HG02759 (cell line): ENCODE results near the gene ITPKA.

ENCODE experiments used
- ATAC-seq: cut with Tn5 transposase; IDR thresholded peaks from one replicate; pipeline ENCODE4 v1.9.1; 2021; ENCODE audit warnings: mild to moderate bottlenecking, moderate library complexity; ENCODE audit not compliant: unreplicated experiment

ITPKA gene

DNA sequence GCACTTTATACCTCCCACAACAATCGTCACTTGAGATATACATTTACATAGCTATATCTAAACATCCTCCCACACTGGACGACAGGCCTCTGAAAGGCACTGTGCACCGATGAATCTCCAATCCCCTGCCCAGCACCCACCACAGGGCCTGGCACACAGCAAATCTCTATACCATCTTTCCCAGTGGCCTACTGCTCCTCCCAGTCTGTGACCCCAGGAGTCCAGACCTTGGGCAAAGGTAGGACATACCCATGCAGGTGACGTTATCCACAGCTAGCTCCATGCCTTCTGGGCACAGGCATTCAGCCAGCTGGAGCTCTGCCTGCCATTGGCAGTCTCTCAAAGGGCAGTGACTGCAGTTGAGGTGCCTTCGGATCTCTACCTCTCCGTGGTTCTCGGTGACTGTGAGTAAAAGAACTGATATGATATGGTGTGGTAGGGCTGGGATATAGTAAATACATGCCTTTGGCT lies 14.2 kb downstream of the ITPKA start:
- ATAC-seq = no peak

GRCh38 chr15:41510728-41511127 lies 17.1 kb downstream of the ITPKA start:
- ATAC-seq = no peak

GRCh38 chr15:41511331-41511898 lies 17.7 kb downstream of the ITPKA start:
- no peak for ATAC-seq

DNA sequence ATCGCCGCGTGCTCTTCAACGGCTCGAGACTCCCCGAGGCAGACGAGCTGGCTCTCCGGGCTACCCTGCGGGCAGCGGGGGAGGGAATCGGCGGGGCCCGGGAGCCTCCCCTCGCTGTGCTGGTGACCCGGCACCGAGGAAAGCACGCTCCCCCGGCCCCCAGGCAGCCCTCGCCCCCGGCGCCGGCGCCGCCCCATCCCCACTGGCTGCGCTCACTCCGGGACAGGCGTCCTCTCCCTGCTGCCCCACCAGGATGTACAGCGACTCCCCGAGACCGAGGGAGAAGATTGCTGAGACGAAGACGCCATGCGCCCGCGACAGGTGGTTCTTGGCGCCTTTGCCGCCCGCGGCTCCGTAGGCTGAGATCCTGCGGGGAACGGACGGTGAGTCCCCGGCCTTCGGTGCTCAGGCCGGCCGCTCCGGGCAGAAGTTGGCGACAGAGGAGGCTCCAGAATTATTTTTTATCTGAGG lies 18.3 kb downstream of the ITPKA start:
- no peak for ATAC-seq

- no peak for ATAC-seq
Measured at GRCh38 chr15:41512512-41512939, 18.9 kb downstream of the ITPKA start.

DNA sequence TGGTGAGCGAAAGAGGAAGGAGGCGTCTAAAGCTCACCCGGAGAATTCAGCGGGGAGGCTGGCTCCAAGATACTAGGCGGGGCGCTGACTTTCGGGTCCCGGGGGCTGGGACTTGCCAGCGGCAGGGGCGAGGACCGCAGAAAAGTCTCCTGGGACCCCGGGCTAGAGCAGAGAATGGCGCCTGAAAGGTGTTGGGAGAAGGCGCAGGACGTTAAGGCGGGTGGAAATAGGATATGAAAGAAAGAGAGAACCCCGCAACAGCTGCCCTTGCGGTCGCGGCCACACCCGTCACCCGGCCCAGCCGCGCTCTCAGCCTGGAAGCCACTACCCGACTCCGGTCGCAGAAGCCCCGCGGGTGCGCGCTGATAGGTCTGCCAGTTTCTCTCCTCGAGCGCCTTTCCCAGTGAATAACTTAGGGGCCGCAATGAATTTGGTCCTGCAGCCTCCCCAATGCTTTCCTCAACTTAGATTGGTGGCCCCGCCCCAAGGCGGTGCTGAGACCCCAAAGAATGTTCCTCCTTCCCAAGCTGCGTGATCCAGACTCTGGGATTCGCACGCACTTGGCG lies 19.3 kb downstream of the ITPKA start:
- ATAC-seq = no peak

DNA sequence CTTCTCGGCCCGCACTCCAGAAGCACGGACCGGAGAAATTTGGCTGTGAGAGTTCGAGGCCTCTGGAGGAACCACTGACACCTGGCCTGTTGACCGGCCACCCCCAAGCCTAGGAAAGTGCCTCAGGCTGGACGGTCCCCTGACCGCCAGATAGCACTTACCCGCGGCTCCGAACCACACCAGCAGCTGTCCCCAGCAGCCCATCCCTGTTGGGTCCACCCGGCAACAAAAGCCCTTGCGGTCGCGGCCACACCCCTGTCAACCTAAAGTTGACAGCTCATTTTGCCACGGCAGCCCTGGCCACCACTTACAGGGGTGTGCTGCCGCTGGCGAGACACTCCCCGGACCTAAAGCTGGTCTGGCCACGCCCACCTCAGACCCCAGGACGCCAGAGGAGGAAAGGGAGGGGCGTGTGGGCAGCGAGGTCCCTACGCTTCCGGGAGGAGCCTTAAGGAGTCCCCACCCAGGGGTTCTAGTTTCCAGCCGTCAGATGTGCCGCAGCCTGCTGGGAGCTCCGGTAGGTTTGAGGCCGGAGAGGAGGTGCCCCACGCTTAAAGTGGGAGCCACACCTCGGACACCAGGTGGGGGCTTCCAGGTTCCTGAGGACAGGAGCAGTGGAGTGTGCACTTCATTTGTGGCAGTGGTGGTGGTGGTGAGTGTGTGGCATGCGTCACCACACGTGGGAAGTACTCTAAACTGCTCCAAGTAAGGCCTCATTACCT lies 20.0 kb downstream of the ITPKA start, which contains the start of gene LTK:
TSS of gene LTK (minus strand) at position 322 of the 722 bp plus-strand sequence. CDS start at position 204, 118 bp downstream.
- no peak for ATAC-seq

DNA sequence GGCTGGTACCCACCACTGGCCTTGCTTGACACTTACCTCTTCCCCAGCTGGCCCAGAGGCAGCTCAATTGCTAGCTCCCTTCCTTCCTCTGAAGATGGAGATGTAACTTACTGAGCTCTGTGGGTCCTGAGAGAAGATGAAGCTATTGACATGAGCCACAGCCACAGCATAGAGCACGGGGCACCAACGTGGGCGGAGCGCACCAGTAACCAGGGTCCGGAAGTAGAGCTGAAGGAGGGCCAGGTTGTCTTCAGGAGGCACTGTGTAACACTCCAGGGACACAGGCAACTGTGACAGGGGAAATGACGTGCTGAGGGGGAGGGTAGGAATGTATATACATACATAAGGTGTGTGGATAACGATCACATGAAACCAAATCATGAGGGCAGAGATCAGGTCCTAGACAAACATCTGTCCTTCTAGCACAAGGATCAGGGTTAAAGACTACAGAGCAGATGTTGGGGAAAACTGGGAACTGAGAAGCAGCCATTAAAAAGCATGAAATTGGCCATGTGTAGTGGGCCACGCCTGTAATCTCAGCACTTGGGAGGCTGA lies 24.3 kb downstream of the ITPKA start:
- no peak for ATAC-seq

- no peak for ATAC-seq
Measured at GRCh38 chr15:41520636-41521035, 27.0 kb downstream of the ITPKA start.

DNA sequence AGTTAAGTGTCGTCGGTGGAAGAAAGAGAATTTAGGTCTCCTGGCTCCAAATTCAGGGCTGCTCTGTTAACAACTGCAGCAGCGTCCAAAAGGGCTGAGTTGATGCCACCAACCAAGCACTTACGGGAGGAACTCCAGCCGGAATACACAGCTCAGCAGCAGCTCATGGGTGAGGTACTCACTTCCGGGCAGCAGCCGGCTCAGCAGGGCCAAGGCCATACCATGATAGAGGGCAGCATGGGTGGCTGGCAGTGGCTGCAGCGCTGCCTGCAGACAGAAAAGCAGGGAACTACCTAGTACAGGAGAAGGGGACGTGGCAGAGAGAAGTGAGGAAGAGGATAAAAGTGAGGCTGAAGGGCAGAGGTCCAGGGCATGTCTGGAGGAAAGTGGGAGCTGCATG lies 27.9 kb downstream of the ITPKA start:
- no peak for ATAC-seq

DNA sequence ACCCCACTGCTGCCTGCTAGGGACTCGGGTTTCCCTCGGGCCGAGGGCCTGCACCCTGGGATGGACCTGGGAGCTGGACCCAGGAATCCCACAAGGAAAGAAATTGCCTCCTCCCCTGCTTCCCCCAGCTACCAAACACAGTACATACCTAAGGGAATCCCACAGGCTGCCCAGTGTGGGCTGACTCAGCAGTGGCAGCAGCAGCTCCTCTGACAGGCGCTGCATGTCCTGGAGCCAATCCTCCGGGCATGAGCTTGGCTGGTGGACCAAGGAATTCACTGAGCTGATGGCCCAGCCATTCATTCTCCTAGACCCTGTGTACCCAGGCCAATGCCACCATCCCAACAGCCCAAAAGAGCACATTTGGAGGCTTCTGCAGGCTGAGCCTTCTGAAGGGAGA lies 29.4 kb downstream of the ITPKA start:
- no peak for ATAC-seq

DNA sequence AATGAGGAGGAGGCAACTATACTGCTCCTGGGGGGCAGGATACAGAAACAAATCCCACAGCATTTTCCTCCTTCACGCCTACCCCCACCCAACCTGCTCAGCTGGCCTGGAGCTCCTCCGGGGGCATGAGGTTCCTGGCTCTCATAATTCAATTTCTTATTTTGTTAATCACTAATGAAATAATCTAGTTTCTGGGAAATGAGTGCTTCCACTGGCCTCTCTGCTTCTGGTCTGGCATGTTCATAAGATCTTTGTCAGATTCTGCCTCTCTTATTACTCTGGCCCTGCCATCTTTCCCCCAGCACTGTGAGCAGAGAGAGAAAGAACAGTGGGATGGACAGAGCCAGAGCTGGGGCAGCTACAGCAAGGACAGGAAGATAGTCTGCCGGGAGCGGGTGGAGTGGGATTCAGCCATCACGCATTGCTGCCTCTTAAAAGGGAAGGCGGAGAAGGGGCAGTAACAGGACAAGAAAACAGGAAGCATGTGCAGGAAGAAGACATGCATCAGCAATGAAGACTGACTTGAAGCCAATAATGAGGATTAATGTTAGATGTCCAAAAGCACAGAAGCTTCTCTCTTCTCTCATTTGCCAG lies 36.8 kb downstream of the ITPKA start:
- no peak for ATAC-seq

GRCh38 chr15:41535544-41535943 lies 41.9 kb downstream of the ITPKA start:
- ATAC-seq = no peak

GRCh38 chr15:41536866-41537265 lies 43.2 kb downstream of the ITPKA start:
- ATAC-seq = no peak

GRCh38 chr15:41543521-41543870 lies 49.8 kb downstream of the ITPKA start:
- no peak for ATAC-seq

DNA sequence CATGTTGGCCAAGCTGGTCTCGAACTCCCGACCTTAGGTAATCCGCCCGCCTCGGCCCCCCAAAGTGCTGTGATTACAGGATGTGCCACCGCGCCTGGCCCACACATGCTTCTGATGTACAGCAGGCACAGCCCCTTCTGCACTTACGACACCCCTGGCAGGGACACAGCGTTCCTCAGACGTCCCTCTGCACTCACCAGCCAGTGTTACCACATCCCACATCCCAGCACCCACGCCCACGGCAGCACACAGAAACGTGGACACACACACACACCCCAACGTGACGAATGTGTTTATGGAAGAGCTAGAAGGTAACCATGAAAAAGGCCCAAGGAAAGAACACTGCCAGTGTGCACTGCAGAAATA lies 51.0 kb downstream of the ITPKA start:
- ATAC-seq = no peak

- ATAC-seq = no peak
Measured at GRCh38 chr15:41545218-41545617, 51.5 kb downstream of the ITPKA start.

DNA sequence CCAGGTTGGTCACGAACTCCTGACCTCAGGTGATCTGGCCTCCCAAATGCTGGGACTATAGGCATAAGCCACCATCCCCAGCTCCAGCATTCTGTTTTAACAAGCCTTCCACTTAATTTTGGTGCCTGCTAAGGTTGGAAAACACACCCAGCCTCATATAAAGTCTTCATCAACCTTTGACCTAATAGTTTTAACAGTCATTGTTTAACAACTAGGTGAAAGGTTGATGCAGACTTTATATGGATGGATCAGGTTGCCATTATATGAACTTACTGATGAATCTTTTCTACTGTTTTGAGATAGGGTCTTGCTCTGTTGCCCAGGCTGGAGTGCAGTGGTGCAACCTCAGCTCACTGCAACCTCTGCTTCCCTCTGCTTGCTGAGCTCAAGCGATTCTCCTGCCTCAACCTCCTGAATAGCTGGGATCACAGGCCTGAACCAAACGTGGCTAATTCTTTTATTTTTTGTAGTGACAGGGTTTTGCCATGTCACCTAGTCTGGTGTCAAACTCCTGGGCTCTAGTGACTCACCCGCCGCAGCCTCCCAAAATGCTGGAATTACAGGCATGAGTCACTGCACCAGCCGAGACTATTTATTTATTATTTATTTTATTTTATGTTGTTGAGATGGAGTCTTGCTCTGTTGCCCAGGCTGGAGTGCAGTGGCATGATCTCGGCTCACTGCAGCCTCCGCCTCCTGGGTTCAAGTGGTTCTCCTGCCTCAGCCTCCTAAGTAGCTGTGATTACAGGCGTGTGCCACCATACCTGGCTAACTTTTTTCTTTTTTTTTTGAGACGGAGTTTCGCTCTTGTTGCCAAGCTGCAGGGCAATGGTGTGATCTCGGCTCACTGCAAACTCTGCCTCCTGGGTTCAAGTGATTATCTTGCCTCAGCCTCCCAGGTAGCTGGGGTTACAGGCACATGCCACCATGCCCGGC lies 53.4 kb downstream of the ITPKA start:
- ATAC-seq = no peak

- ATAC-seq = no peak
Measured at GRCh38 chr15:41550066-41550775, 56.5 kb downstream of the ITPKA start.
